ENCODE results near the gene GRIFIN. TPM values are rescaled to one million over a fixed set of nuclear protein-coding genes. Genes with fewer than 3 reads are reported as not detected.

GRIFIN gene
- under 1 TPM in 1 of 5 donors, not detected in 4; 0.37 TPM for polyA plus RNA-seq (ENCODE audit: insufficient read depth in 1 of 5, insufficient read length in 5 of 5, low replicate concordance in 1 of 5)
- long read RNA-seq, donor 1, result 0 reads
- long read RNA-seq, donor 2, result 0 reads
- long read RNA-seq, donor 3, result 0 reads
- long read RNA-seq, donor 4, result 0 reads
- long read RNA-seq, donor 5, result 0 reads
- long read RNA-seq, donor 6, result 0 reads
- long read RNA-seq, donor 7, result 0 reads
- long read RNA-seq, donor 8, result 0 reads

- no peak for DNase-seq
Measured at GRCh38 chr7:2476298-2476697, at the start of gene GRIFIN. Gene GRIFIN, minus strand, starts transcription at chr7:2476398. Its CDS starts 15 bp downstream, at chr7:2476383.

- DNase-seq, result no peak
Measured at GRCh38 chr7:2524808-2525657, 48.8 kb upstream of the GRIFIN start.

- DNase-seq, result peak in 1 of 2 donors; percentile 61
Measured at GRCh38 chr7:2523941-2524807, 48.0 kb upstream of the GRIFIN start.

GRCh38 chr7:2523461-2523936, 47.3 kb upstream of the GRIFIN start:
- no peak for DNase-seq

- no peak for DNase-seq
Measured at GRCh38 chr7:2522780-2523433, 46.7 kb upstream of the GRIFIN start.

- no peak for DNase-seq
Measured at GRCh38 chr7:2521952-2522591, 45.9 kb upstream of the GRIFIN start.

GRCh38 chr7:2521341-2521745, 45.1 kb upstream of the GRIFIN start:
- DNase-seq, result no peak

- DNase-seq, result no peak
Measured at GRCh38 chr7:2520761-2521290, 44.6 kb upstream of the GRIFIN start.

- DNase-seq, result no peak
Measured at GRCh38 chr7:2520131-2520760, 44.0 kb upstream of the GRIFIN start.

GRCh38 chr7:2519119-2519930, 43.1 kb upstream of the GRIFIN start, which contains the start of gene LFNG:
Gene LFNG, plus strand, starts transcription at chr7:2519774. Its CDS starts 88 bp downstream, at chr7:2519862.
- peak; percentile 84 to 86 for DNase-seq

- DNase-seq, result no peak
Measured at GRCh38 chr7:2518737-2519118, 42.5 kb upstream of the GRIFIN start.

- DNase-seq, result no peak
Measured at GRCh38 chr7:2517678-2518507, 41.7 kb upstream of the GRIFIN start.

- no peak for DNase-seq
Measured at GRCh38 chr7:2517026-2517425, 40.8 kb upstream of the GRIFIN start.

- no peak for DNase-seq
Measured at GRCh38 chr7:2516194-2516555, 40.0 kb upstream of the GRIFIN start.

GRCh38 chr7:2515424-2516193, 39.4 kb upstream of the GRIFIN start:
- no peak for DNase-seq

- no peak for DNase-seq
Measured at GRCh38 chr7:2514473-2515423, 38.5 kb upstream of the GRIFIN start.
